ENCODE measurements around the gene LBH.

GRCh38 chr2:30191107-30191506 lies 40.2 kb upstream of the LBH start:
- no peak for TF ChIP-seq CTCF (IDR thresholded peaks at IDR 0.05; ENCODE audit: insufficient read depth, low read depth, low read length)
- no peak for TF ChIP-seq EZH2 (IDR thresholded peaks at IDR 0.05; ENCODE audit: insufficient read depth, low read length)
